Measurements from ENCODE around the gene EEF2KMT. TPM values are rescaled to one million over a fixed set of nuclear protein-coding genes. Genes with fewer than 3 reads are reported as not detected.
"Not testable (repeated sequence)": the region's sequence is repeated elsewhere in the genome, so short reads cannot be mapped to it uniquely, and the experiment has no call there.

Gene EEF2KMT
- total RNA-seq, 1 experiment from 2014 or later, result 13.9 TPM

GRCh38 chr16:5083646-5084045, 13.9 kb downstream of the EEF2KMT start:
- peaks cover 33% of the 10 kb centered on the region for H3K36me3 Mint-ChIP-seq (ENCODE audit: insufficient read depth, unreplicated experiment)
- H3K4me1 Mint-ChIP-seq (ENCODE audit: low read depth, unreplicated experiment); BruUV-seq (replicated peaks); H3K27me3 ChIP-seq (replicated peaks; ENCODE audit: control insufficient read depth, insufficient read depth, low read length); H3K4me3 Mint-ChIP-seq (ENCODE audit: unreplicated experiment); DNase-seq; H3K27me3 Mint-ChIP-seq (ENCODE audit: insufficient read depth, unreplicated experiment); CTCF ChIA-PET; H3K9me3 ChIP-seq; POLR2A ChIA-PET; H3K36me3 ChIP-seq (ENCODE audit: control insufficient read depth, insufficient read depth, low read length); H3K4me1 ChIP-seq; H3K4me3 ChIP-seq (ENCODE audit: low read depth, low read length); H3K27ac Mint-ChIP-seq (ENCODE audit: unreplicated experiment); intact Hi-C loops (cut with micrococcal nuclease; ENCODE audit: unreplicated experiment); H3K9me3 Mint-ChIP-seq (ENCODE audit: unreplicated experiment): not testable (repeated sequence)

GRCh38 chr16:5080996-5081395, 16.6 kb downstream of the EEF2KMT start:
- CTCF ChIA-PET; H3K9me3 ChIP-seq; H3K4me1 Mint-ChIP-seq (ENCODE audit: low read depth, unreplicated experiment); H3K4me3 Mint-ChIP-seq (ENCODE audit: unreplicated experiment); DNase-seq; H3K27me3 Mint-ChIP-seq (ENCODE audit: insufficient read depth, unreplicated experiment); POLR2A ChIA-PET; H3K4me1 ChIP-seq; H3K4me3 ChIP-seq (ENCODE audit: low read depth, low read length); intact Hi-C loops (cut with micrococcal nuclease; ENCODE audit: unreplicated experiment); H3K9me3 Mint-ChIP-seq (ENCODE audit: unreplicated experiment); H3K27ac Mint-ChIP-seq (ENCODE audit: unreplicated experiment); H3K36me3 ChIP-seq (ENCODE audit: control insufficient read depth, insufficient read depth, low read length); BruUV-seq (replicated peaks); H3K27me3 ChIP-seq (replicated peaks; ENCODE audit: control insufficient read depth, insufficient read depth, low read length): not testable (repeated sequence)
- H3K36me3 Mint-ChIP-seq (ENCODE audit: insufficient read depth, unreplicated experiment), result peaks cover 36% of the 10 kb centered on the region

GRCh38 chr16:5080461-5080860, 17.1 kb downstream of the EEF2KMT start:
- DNase-seq; POLR2A ChIA-PET; H3K27me3 ChIP-seq (replicated peaks; ENCODE audit: control insufficient read depth, insufficient read depth, low read length); H3K36me3 ChIP-seq (ENCODE audit: control insufficient read depth, insufficient read depth, low read length); H3K27ac Mint-ChIP-seq (ENCODE audit: unreplicated experiment); H3K4me1 ChIP-seq; H3K9me3 Mint-ChIP-seq (ENCODE audit: unreplicated experiment); H3K4me3 ChIP-seq (ENCODE audit: low read depth, low read length); BruUV-seq (replicated peaks); H3K27me3 Mint-ChIP-seq (ENCODE audit: insufficient read depth, unreplicated experiment); CTCF ChIA-PET; H3K4me1 Mint-ChIP-seq (ENCODE audit: low read depth, unreplicated experiment); intact Hi-C loops (cut with micrococcal nuclease; ENCODE audit: unreplicated experiment); H3K9me3 ChIP-seq; H3K4me3 Mint-ChIP-seq (ENCODE audit: unreplicated experiment): not testable (repeated sequence)
- H3K36me3 Mint-ChIP-seq (ENCODE audit: insufficient read depth, unreplicated experiment), result peaks cover 41% of the 10 kb centered on the region

GRCh38 chr16:5078626-5079025, 19.0 kb downstream of the EEF2KMT start:
- Histone ChIP-seq H3K4me3 (ENCODE audit: low read depth, low read length) (no peak overlapping the region), H3K4me1 (no peaks in the 10 kb centered on the region), H3K9me3 (no peaks in the 10 kb centered on the region), H3K36me3 (ENCODE audit: control insufficient read depth, insufficient read depth, low read length) (peaks cover 3% of the 10 kb centered on the region; the same call in 1 of the 2 replicates), H3K27me3 (replicated peaks; ENCODE audit: control insufficient read depth, insufficient read depth, low read length) (no peaks in the 10 kb centered on the region)
- BruUV-seq (replicated peaks), result no TSS peak
- intact Hi-C loops (cut with micrococcal nuclease; ENCODE audit: unreplicated experiment), result no loop called here
- Mint-ChIP-seq H3K9me3 (ENCODE audit: unreplicated experiment) (no peaks in the 10 kb centered on the region), H3K4me3 (ENCODE audit: unreplicated experiment) (no peak overlapping the region), H3K27me3 (ENCODE audit: insufficient read depth, unreplicated experiment) (no peaks in the 10 kb centered on the region), H3K27ac (ENCODE audit: unreplicated experiment) (no peak overlapping the region), H3K36me3 (ENCODE audit: insufficient read depth, unreplicated experiment) (peaks cover 34% of the 10 kb centered on the region), H3K4me1 (ENCODE audit: low read depth, unreplicated experiment) (no peaks in the 10 kb centered on the region)
- DNase-seq, result no peak
- no peak for TF ChIP-seq CTCF (IDR thresholded peaks at IDR 0.05; ENCODE audit: insufficient read depth in 1 of 2, low read depth in 1 of 2, low read length in 1 of 2, severe bottlenecking in 1 of 2, unreplicated experiment in 1 of 2)
- POLR2A ChIA-PET, result no interaction called here
- CTCF ChIA-PET, result no interaction called here
